Cardiac fibroblast (primary cell): ENCODE data around the gene MRPL42.
A peak's percentile ranks its signal among the peaks of the same experiment; 100 is the strongest.

ENCODE experiments used
- DNase-seq, 2 donors: peaks; one replicate each; pipeline versions ENCODE4 v3.0.0 to v3.0.0-alpha.2; 2010; ENCODE audit warnings: low read depth in 2 of 2
- H3K4me3 ChIP-seq, 2 donors: replicated peaks in 1 of 2; 1 replicate in 1 of 2; 2 replicates in 1 of 2; pipeline ENCODE4 v1.5.1; 2011; ENCODE audit warnings: low read depth in 2 of 2, low read length in 2 of 2, mild to moderate bottlenecking in 2 of 2, moderate library complexity in 1 of 2
- CTCF ChIP-seq: IDR thresholded peaks from one replicate; pipeline ENCODE4 v1.5.1; 2011; ENCODE audit warnings: low read depth, mild to moderate bottlenecking, low read length, inconsistent platforms

MRPL42 gene

GRCh38 chr12:93539821-93540220 is 72.5 kb downstream of the MRPL42 start:
- TF ChIP-seq CTCF, result no peak
- no peak for DNase-seq
- H3K4me3 ChIP-seq, result no peak overlapping the region

- peak; percentile 29 to 42 for DNase-seq
Observed at GRCh38 chr12:93540466-93540865, 73.2 kb downstream of the MRPL42 start.

GRCh38 chr12:93541578-93542225 is 74.4 kb downstream of the MRPL42 start:
- DNase-seq, result no peak
- TF ChIP-seq CTCF, result no peak
- no peak overlapping the region for H3K4me3 ChIP-seq

More at GRCh38 chr12:93540466-93540865, 73.2 kb downstream of the MRPL42 start:
- H3K4me3 ChIP-seq, result no peak overlapping the region
- TF ChIP-seq CTCF, result no peak

GRCh38 chr12:93547778-93548177 is 80.5 kb downstream of the MRPL42 start:
- TF ChIP-seq CTCF, result no peak
- no peak overlapping the region for H3K4me3 ChIP-seq
- DNase-seq, result no peak

GRCh38 chr12:93549174-93549573 is 81.9 kb downstream of the MRPL42 start:
- TF ChIP-seq CTCF, result no peak
- no peak for DNase-seq
- no peak overlapping the region for H3K4me3 ChIP-seq

GRCh38 chr12:93550748-93551611 is 83.7 kb downstream of the MRPL42 start:
- no peak for TF ChIP-seq CTCF
- DNase-seq, result no peak
- no peak overlapping the region for H3K4me3 ChIP-seq
